Parathyroid adenoma (tissue), 2 donors: ENCODE results near the gene GOLGA3.

Source experiments
- H2AFZ ChIP-seq: fragments of 300-600 bp; sonication (generic); one replicate; pipeline ENCODE4 v1.7.0; 2017; ENCODE audit warnings: antibody characterized with exemption, mild to moderate bottlenecking
- H3K27ac ChIP-seq: fragments of 300-600 bp; sonication (generic); one replicate; pipeline ENCODE4 v1.7.0; 2017
- H3K27me3 ChIP-seq: fragments of 300-600 bp; sonication (generic); one replicate; pipeline ENCODE4 v1.7.0; 2017; ENCODE audit warnings: low read length; ENCODE audit not compliant: control insufficient read depth, insufficient read depth
- H3K36me3 ChIP-seq: fragments of 300-600 bp; sonication (generic); one replicate; pipeline ENCODE4 v1.7.0; 2017; ENCODE audit warnings: low read length; ENCODE audit not compliant: control insufficient read depth, insufficient read depth
- H3K4me1 ChIP-seq: fragments of 300-600 bp; sonication (generic); one replicate; pipeline ENCODE4 v1.7.0; 2017; ENCODE audit warnings: control low read depth
- H3K4me2 ChIP-seq: fragments of 300-600 bp; sonication (generic); one replicate; pipeline ENCODE4 v1.7.0; 2017; ENCODE audit warnings: low read length
- H3K4me3 ChIP-seq: fragments of 300-600 bp; sonication (generic); one replicate; pipeline ENCODE4 v1.7.0; 2017; ENCODE audit warnings: low read depth, low read length
- H3K79me2 ChIP-seq: fragments of 300-600 bp; sonication (generic); one replicate; pipeline ENCODE4 v1.7.0; 2017; ENCODE audit warnings: control low read depth
- H3K9ac ChIP-seq: fragments of 300-600 bp; sonication (generic); one replicate; pipeline ENCODE4 v1.7.0; 2017; ENCODE audit warnings: mild to moderate bottlenecking
- H3K9me3 ChIP-seq: fragments of 300-600 bp; sonication (generic); one replicate; pipeline ENCODE4 v1.7.0; 2017; ENCODE audit warnings: low read length; ENCODE audit not compliant: control insufficient read depth
- CTCF ChIP-seq: fragments of 300-600 bp; sonication (generic); IDR thresholded peaks from one replicate; pipeline ENCODE4 v1.7.0; 2017; ENCODE audit warnings: antibody characterized with exemption, mild to moderate bottlenecking
- donor health status: primary hyperparathyroidism.

The GOLGA3 gene

GRCh38 chr12:132747395-132747794 lies 81.3 kb downstream of the GOLGA3 start:
- Histone ChIP-seq H3K27me3 (no peaks in the 10 kb centered on the region), H3K4me3 (no peak overlapping the region), H2AFZ (no peak overlapping the region), H3K79me2 (peaks cover 39% of the 10 kb centered on the region), H3K9me3 (no peaks in the 10 kb centered on the region), H3K27ac (no peak overlapping the region), H3K36me3 (no peaks in the 10 kb centered on the region), H3K4me2 (no peak overlapping the region), H3K9ac (no peak overlapping the region), H3K4me1 (no peaks in the 10 kb centered on the region)
- no peak for TF ChIP-seq CTCF

GRCh38 chr12:132746613-132747012 lies 82.1 kb downstream of the GOLGA3 start:
- no peak overlapping the region for H3K9ac ChIP-seq
- H3K4me2 ChIP-seq, result no peak overlapping the region
- peaks cover 39% of the 10 kb centered on the region for H3K79me2 ChIP-seq
- H2AFZ ChIP-seq, result no peak overlapping the region
- no peaks in the 10 kb centered on the region for H3K4me1 ChIP-seq
- H3K36me3 ChIP-seq, result no peaks in the 10 kb centered on the region
- H3K9me3 ChIP-seq, result no peaks in the 10 kb centered on the region
- TF ChIP-seq CTCF, result no peak
- no peak overlapping the region for H3K27ac ChIP-seq
- H3K27me3 ChIP-seq, result no peaks in the 10 kb centered on the region
- no peak overlapping the region for H3K4me3 ChIP-seq

- Histone ChIP-seq H3K4me1 (no peaks in the 10 kb centered on the region), H3K9ac (no peak overlapping the region), H3K4me2 (no peak overlapping the region), H3K27me3 (no peaks in the 10 kb centered on the region), H3K36me3 (no peaks in the 10 kb centered on the region), H3K27ac (no peak overlapping the region), H3K79me2 (peaks cover 33% of the 10 kb centered on the region), H3K9me3 (no peaks in the 10 kb centered on the region), H3K4me3 (no peak overlapping the region), H2AFZ (no peak overlapping the region)
- no peak for TF ChIP-seq CTCF
These were observed 84.8 kb downstream of the GOLGA3 start for GRCh38 chr12:132743831-132744230.

- Histone ChIP-seq H3K9ac (no peak overlapping the region), H3K79me2 (peaks cover 22% of the 10 kb centered on the region), H3K4me3 (no peak overlapping the region), H3K9me3 (no peaks in the 10 kb centered on the region), H3K4me1 (no peaks in the 10 kb centered on the region), H2AFZ (no peak overlapping the region), H3K27me3 (no peaks in the 10 kb centered on the region), H3K36me3 (no peaks in the 10 kb centered on the region), H3K27ac (no peak overlapping the region), H3K4me2 (no peak overlapping the region)
- no peak for TF ChIP-seq CTCF
These were observed 87.0 kb downstream of the GOLGA3 start for GRCh38 chr12:132741620-132742019.

- Histone ChIP-seq H3K9ac (no peak overlapping the region), H3K9me3 (no peaks in the 10 kb centered on the region), H2AFZ (no peak overlapping the region), H3K4me1 (no peaks in the 10 kb centered on the region), H3K4me3 (no peak overlapping the region), H3K36me3 (no peaks in the 10 kb centered on the region), H3K79me2 (peaks cover 19% of the 10 kb centered on the region), H3K27me3 (no peaks in the 10 kb centered on the region), H3K4me2 (no peak overlapping the region), H3K27ac (no peak overlapping the region)
- no peak for TF ChIP-seq CTCF
These were observed 88.0 kb downstream of the GOLGA3 start for GRCh38 chr12:132740652-132741051.
